Measurements from ENCODE around the gene ITLN2.

- TF ChIP-seq, protein P1, sequence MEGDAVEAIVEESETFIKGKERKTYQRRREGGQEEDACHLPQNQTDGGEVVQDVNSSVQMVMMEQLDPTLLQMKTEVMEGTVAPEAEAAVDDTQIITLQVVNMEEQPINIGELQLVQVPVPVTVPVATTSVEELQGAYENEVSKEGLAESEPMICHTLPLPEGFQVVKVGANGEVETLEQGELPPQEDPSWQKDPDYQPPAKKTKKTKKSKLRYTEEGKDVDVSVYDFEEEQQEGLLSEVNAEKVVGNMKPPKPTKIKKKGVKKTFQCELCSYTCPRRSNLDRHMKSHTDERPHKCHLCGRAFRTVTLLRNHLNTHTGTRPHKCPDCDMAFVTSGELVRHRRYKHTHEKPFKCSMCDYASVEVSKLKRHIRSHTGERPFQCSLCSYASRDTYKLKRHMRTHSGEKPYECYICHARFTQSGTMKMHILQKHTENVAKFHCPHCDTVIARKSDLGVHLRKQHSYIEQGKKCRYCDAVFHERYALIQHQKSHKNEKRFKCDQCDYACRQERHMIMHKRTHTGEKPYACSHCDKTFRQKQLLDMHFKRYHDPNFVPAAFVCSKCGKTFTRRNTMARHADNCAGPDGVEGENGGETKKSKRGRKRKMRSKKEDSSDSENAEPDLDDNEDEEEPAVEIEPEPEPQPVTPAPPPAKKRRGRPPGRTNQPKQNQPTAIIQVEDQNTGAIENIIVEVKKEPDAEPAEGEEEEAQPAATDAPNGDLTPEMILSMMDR (IDR thresholded peaks at IDR 0.05; ENCODE audit: extremely low read depth in 1 of 2, insufficient read depth in 1 of 2, low read depth in 1 of 2, low read length in 2 of 2), result peak; percentile 10 to 27
- TF ChIP-seq POLR2A (IDR thresholded peaks at IDR 0.05; ENCODE audit: low read depth, low read length), result no peak
- no peak for TF ChIP-seq EZH2 (IDR thresholded peaks at IDR 0.05; ENCODE audit: borderline replicate concordance, low read depth, low read length, severe bottlenecking)
- no peak for TF ChIP-seq GATA2 (IDR thresholded peaks at IDR 0.05; ENCODE audit: insufficient read depth, insufficient read length, low read depth, low read length)
Observed at GRCh38 chr1:160993544-160994193, 39.1 kb upstream of the ITLN2 start.
